CD4-positive, alpha-beta memory T cell (primary cell): Measurements from ENCODE around the gene SAAL1. TPM values are rescaled to one million over a fixed set of nuclear protein-coding genes. Genes with fewer than 3 reads are reported as not detected.

ENCODE experiments used
- CTCF ChIA-PET: fragments of 350-600 bp; sonication (Branson Sonifier 250); formaldehyde crosslinking; loops from one replicate; lab custom pipeline; 2021; ENCODE audit warnings: inconsistent platforms; ENCODE audit not compliant: partially characterized antibody; lab: Charles Lee
- POLR2A ChIA-PET: fragments of 350-600 bp; sonication (Branson Sonifier 250); formaldehyde crosslinking; loops from one replicate; lab custom pipeline; 2021; ENCODE audit not compliant: partially characterized antibody; lab: Charles Lee
- DNase-seq, 5 donors: peaks; one replicate each; pipeline versions ENCODE4 v3.0.0 to v3.0.0-alpha.2; 2020 to 2022; ENCODE audit warnings: mixed read lengths in 1 of 5
- H3K27ac ChIP-seq: one replicate; pipeline ENCODE4 v1.7.0; 2013; ENCODE audit warnings: low read depth, low read length
- H3K27me3 ChIP-seq: 2 replicates; pipeline ENCODE4 v1.7.0; 2013; ENCODE audit warnings: mild to moderate bottlenecking, low read length, moderate library complexity; ENCODE audit not compliant: insufficient read depth
- H3K36me3 ChIP-seq: 2 replicates; pipeline ENCODE4 v1.7.0; 2013; ENCODE audit warnings: mild to moderate bottlenecking, low read length, moderate library complexity; ENCODE audit not compliant: insufficient read depth
- H3K4me1 ChIP-seq: 2 replicates; pipeline ENCODE4 v1.7.0; 2013; ENCODE audit warnings: mild to moderate bottlenecking, low read length, moderate library complexity; ENCODE audit not compliant: insufficient read depth
- H3K4me3 ChIP-seq, 2 donors: one replicate each; pipeline ENCODE4 v1.7.0; 2013; ENCODE audit warnings: low read length in 2 of 2, mild to moderate bottlenecking in 1 of 2
- H3K9me3 ChIP-seq, 2 donors: one replicate each; pipeline ENCODE4 v1.7.0; 2013; ENCODE audit warnings: low read length in 2 of 2, control low read depth in 1 of 2; ENCODE audit not compliant: control insufficient read depth in 1 of 2
- H3K27ac Mint-ChIP-seq, 7 donors: one replicate each; pipeline ENCODE4 v1.8.0; 2020 to 2021; ENCODE audit warnings: mixed read lengths in 7 of 7, mild to moderate bottlenecking in 6 of 7, inconsistent platforms in 3 of 7, moderate library complexity in 3 of 7
- H3K27me3 Mint-ChIP-seq, 2 donors: one replicate each; pipeline ENCODE4 v1.8.0; 2020 to 2021; ENCODE audit warnings: mixed read lengths in 2 of 2
- H3K36me3 Mint-ChIP-seq, 2 donors: one replicate each; pipeline ENCODE4 v1.8.0; 2020 to 2021; ENCODE audit warnings: mixed read lengths in 2 of 2, inconsistent platforms in 1 of 2, mild to moderate bottlenecking in 1 of 2
- H3K4me1 Mint-ChIP-seq, 4 donors: one replicate each; pipeline ENCODE4 v1.8.0; 2020 to 2021; ENCODE audit warnings: mixed read lengths in 4 of 4, mild to moderate bottlenecking in 1 of 4
- H3K4me3 Mint-ChIP-seq, 8 donors: one replicate each; pipeline ENCODE4 v1.8.0; 2020 to 2021; ENCODE audit warnings: mixed read lengths in 8 of 8, mild to moderate bottlenecking in 7 of 8, moderate library complexity in 6 of 8, inconsistent platforms in 3 of 8
- H3K9me3 Mint-ChIP-seq, 8 donors: one replicate each; pipeline ENCODE4 v1.8.0; 2020 to 2021; ENCODE audit warnings: mixed read lengths in 8 of 8, mild to moderate bottlenecking in 5 of 8, inconsistent platforms in 3 of 8, moderate library complexity in 1 of 8
- intact Hi-C: fragments of 100-400 bp; cut with micrococcal nuclease; formaldehyde crosslinking; loops from one replicate; pipeline ENCODE4 v1.15.1; 2023
- polyA plus RNA-seq, 2 donors: library from polyadenylated mRNA; unstranded; fragments of 300-500 nt; fragmentation: Illumina TruSeq; gene quantifications; one replicate each; pipeline ENCODE4 v1.2.3, GENCODE V29; 2021
- total RNA-seq, 2 experiments: library from RNA; stranded (reverse); gene quantifications; one replicate each; pipeline ENCODE4 v1.2.3, GENCODE V29; 2021

Gene SAAL1
- total and polyA plus RNA-seq, 4 experiments from 2014 or later: 12.5 to 21.2 (median 17.8) TPM

DNA sequence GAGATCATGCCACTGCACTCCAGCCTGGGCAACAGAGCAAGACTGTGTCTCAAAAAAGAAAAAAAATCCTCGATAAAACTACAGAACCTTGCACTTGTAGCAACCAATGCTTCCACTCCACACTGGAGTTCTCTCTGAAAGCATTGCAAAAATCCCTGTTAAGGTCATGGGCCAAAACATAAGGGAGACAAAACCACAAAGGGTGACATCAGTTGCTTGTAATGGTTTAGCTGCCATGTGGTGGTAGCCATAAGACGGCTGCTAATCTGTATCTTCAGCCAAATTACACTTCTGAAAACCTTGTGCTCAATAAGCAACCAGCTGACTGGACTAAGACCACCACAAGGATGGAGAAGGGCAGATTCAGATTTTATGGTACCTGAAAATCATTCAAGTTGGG lies 39.3 kb downstream of the SAAL1 start:
- intact Hi-C loops: no loop called here
- no peaks in the 10 kb centered on the region for H3K9me3 ChIP-seq
- H3K4me1 ChIP-seq: no peaks in the 10 kb centered on the region
- Mint-ChIP-seq H3K4me1 (no peaks in the 10 kb centered on the region), H3K4me3 (no peak overlapping the region), H3K27me3 (no peaks in the 10 kb centered on the region), H3K27ac (no peak overlapping the region), H3K36me3 (peaks cover 5 to 12% of the 10 kb centered on the region in 2 donors), H3K9me3 (no peaks in the 10 kb centered on the region)
- no peak overlapping the region for H3K27ac ChIP-seq
- ChIA-PET CTCF (interaction anchor here (0.5 kb wide), 1 partner anchor 10 kb away, joined by 3 read pairs; no protein-coding TSS in a partner anchor), POLR2A (no interaction called here)
- H3K36me3 ChIP-seq: no peaks in the 10 kb centered on the region
- H3K27me3 ChIP-seq: no peaks in the 10 kb centered on the region
- DNase-seq: no peak
- H3K4me3 ChIP-seq: no peak overlapping the region

GRCh38 chr11:18065572-18065971 lies 40.3 kb downstream of the SAAL1 start:
- Mint-ChIP-seq H3K4me1 (no peaks in the 10 kb centered on the region), H3K27ac (no peak overlapping the region), H3K4me3 (no peak overlapping the region), H3K36me3 (peaks cover 5 to 7% of the 10 kb centered on the region in 2 donors), H3K9me3 (no peaks in the 10 kb centered on the region), H3K27me3 (no peaks in the 10 kb centered on the region)
- no peaks in the 10 kb centered on the region for H3K27me3 ChIP-seq
- DNase-seq: no peak
- H3K27ac ChIP-seq: no peak overlapping the region
- no peaks in the 10 kb centered on the region for H3K9me3 ChIP-seq
- H3K36me3 ChIP-seq: no peaks in the 10 kb centered on the region
- no peaks in the 10 kb centered on the region for H3K4me1 ChIP-seq
- ChIA-PET CTCF (no interaction called here), POLR2A (no interaction called here)
- intact Hi-C loops: no loop called here
- H3K4me3 ChIP-seq: no peak overlapping the region

DNA sequence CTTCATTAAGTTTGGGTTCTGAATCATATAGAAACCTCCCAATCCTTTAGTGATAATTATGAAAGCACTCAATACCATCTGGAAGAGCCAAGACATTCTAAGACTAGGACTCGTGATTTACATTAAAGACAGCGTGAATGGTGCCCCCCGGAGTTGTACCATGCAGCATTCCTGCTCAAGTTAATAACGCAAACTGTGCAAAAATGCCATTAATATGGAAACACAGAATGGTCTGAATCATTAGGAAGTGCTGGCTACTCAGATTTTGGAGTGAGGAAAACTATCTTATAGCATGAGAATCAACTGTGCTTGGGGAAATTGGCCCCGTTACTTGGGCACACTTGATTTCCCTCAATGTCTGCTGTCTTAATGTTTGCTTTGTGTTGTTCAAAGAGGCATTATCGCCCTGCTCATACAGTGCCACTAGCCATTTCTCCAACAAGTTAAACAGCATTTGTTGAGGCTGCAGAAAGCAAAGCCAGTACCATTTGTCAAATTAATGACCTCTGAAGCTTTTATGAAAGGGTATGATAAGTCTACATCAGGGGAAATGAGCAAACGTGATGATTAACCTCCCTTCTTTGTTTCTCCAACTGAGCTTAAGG lies 41.3 kb downstream of the SAAL1 start:
- Mint-ChIP-seq H3K27ac (no peak overlapping the region), H3K27me3 (no peaks in the 10 kb centered on the region), H3K36me3 (peaks cover 1 to 6% of the 10 kb centered on the region in 2 donors), H3K9me3 (no peaks in the 10 kb centered on the region), H3K4me1 (no peaks in the 10 kb centered on the region), H3K4me3 (no peak overlapping the region)
- no peaks in the 10 kb centered on the region for H3K9me3 ChIP-seq
- no peaks in the 10 kb centered on the region for H3K4me1 ChIP-seq
- DNase-seq: no peak
- ChIA-PET CTCF (no interaction called here), POLR2A (no interaction called here)
- H3K36me3 ChIP-seq: no peaks in the 10 kb centered on the region
- intact Hi-C loops: no loop called here
- no peak overlapping the region for H3K27ac ChIP-seq
- no peak overlapping the region for H3K4me3 ChIP-seq
- H3K27me3 ChIP-seq: no peaks in the 10 kb centered on the region

DNA sequence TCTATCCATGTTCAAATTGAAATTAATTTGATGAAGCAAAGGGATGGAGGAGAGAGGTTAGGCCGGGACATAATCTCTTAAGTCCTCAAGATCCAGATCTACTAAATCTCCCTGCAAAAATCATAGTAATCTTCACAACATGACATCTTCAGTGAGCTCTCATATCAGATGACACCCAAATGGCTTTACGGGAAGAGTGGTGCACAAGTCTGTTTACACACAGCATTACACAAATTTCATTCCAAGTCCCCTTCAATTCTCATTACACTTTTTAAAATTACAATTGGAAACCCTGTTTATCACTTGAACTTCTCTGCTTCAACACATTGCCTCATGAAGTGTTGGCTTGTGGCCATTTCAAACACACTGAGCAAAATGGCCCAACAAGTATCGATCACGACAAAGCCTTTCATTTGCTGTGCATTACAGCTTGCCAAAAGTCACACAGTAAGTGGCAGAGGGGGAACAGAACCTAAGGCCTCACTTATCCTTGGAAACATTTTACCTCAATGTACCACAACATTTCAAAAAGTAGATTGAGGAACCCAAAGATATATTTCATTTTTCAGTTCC lies 41.9 kb downstream of the SAAL1 start:
- Histone ChIP-seq H3K27me3 (no peaks in the 10 kb centered on the region), H3K27ac (no peak overlapping the region), H3K4me3 (no peak overlapping the region), H3K9me3 (no peaks in the 10 kb centered on the region), H3K36me3 (no peaks in the 10 kb centered on the region), H3K4me1 (no peaks in the 10 kb centered on the region)
- ChIA-PET POLR2A (no interaction called here), CTCF (interaction anchor here (1.0 kb wide), 1 partner anchor 73 kb away, joined by 3 read pairs; no protein-coding TSS in a partner anchor)
- intact Hi-C loops: no loop called here
- no peaks in the 10 kb centered on the region for H3K4me1 Mint-ChIP-seq
- peaks cover 0 to 5% of the 10 kb centered on the region in 2 donors for H3K36me3 Mint-ChIP-seq
- no peaks in the 10 kb centered on the region for H3K9me3 Mint-ChIP-seq
- H3K27ac Mint-ChIP-seq: no peak overlapping the region
- no peak for DNase-seq
- H3K27me3 Mint-ChIP-seq: no peaks in the 10 kb centered on the region
- H3K4me3 Mint-ChIP-seq: no peak overlapping the region

- ChIA-PET POLR2A (no interaction called here), CTCF (interaction anchor here (1.0 kb wide), 1 partner anchor 72 kb away, joined by 3 read pairs; no protein-coding TSS in a partner anchor)
- no peaks in the 10 kb centered on the region for H3K27me3 Mint-ChIP-seq
- H3K36me3 Mint-ChIP-seq: peaks cover 0 to 1% of the 10 kb centered on the region in 2 donors
- Histone ChIP-seq H3K27me3 (no peaks in the 10 kb centered on the region), H3K27ac (no peak overlapping the region), H3K4me3 (no peak overlapping the region), H3K9me3 (no peaks in the 10 kb centered on the region), H3K4me1 (no peaks in the 10 kb centered on the region), H3K36me3 (no peaks in the 10 kb centered on the region)
- H3K4me3 Mint-ChIP-seq: no peak overlapping the region
- intact Hi-C loops: no loop called here
- H3K27ac Mint-ChIP-seq: no peak overlapping the region
- no peak for DNase-seq
- H3K9me3 Mint-ChIP-seq: no peaks in the 10 kb centered on the region
- no peaks in the 10 kb centered on the region for H3K4me1 Mint-ChIP-seq
Observed at GRCh38 chr11:18063125-18063524, 42.8 kb downstream of the SAAL1 start.

DNA sequence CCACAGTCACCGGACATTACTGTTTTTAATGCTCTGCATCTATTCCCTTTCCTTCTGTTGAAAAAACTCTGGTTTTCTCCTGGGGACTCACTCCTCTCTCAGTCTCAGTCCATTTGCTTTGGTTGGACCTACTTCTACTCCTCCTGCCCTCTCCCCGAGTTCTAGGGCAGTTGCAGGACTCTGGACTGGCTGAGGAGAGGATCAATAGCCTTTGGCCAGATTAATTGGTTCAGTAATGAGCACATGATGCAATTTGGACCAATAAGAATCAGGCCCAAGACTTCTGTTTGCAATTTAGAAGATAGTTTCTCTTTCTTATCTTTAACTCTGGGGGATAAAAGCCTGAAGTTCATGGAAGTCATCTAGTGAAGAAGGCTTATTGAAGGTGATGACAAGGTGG lies 44.5 kb downstream of the SAAL1 start:
- no peaks in the 10 kb centered on the region for H3K27me3 ChIP-seq
- no peaks in the 10 kb centered on the region for H3K4me1 ChIP-seq
- Mint-ChIP-seq H3K36me3 (no peaks in the 10 kb centered on the region), H3K4me3 (no peak overlapping the region), H3K27ac (no peak overlapping the region), H3K4me1 (no peaks in the 10 kb centered on the region), H3K27me3 (no peaks in the 10 kb centered on the region), H3K9me3 (no peaks in the 10 kb centered on the region)
- no peak overlapping the region for H3K4me3 ChIP-seq
- H3K36me3 ChIP-seq: no peaks in the 10 kb centered on the region
- H3K27ac ChIP-seq: no peak overlapping the region
- intact Hi-C loops: no loop called here
- no peak for DNase-seq
- H3K9me3 ChIP-seq: no peaks in the 10 kb centered on the region
- CTCF ChIA-PET: no interaction called here
- POLR2A ChIA-PET: no interaction called here

DNA sequence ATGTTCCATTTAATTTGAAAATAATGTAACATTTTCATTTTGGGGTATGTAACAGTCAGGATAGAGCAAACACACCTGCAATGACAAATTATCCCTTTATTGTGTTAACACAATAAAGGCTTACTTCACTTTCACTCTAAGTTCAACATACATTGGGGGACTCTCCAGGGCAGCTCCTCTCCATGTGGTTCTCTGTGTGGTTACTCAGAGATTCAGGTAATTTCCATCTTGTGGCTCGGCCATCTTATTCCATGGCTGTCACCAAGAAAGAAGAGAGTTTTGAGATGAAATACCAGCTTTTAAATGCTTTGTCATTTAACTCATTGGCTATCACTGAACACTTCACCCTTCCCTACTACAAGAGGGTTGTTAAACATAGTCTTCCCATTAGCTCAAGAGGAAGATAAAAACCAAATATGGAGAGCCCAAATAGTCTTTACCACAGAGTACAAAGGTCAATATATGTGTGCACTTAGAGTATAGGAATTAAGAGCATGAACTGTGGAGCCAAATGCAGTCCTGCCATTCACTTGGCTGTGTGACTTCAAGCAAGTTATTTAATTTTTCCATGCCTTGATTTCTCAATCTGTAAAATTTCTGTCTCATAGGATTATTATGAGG lies 49.2 kb downstream of the SAAL1 start:
- no peaks in the 10 kb centered on the region for H3K27me3 ChIP-seq
- H3K9me3 Mint-ChIP-seq: no peaks in the 10 kb centered on the region
- H3K36me3 ChIP-seq: no peaks in the 10 kb centered on the region
- no peaks in the 10 kb centered on the region for H3K4me1 Mint-ChIP-seq
- no peaks in the 10 kb centered on the region for H3K4me1 ChIP-seq
- DNase-seq: no peak
- ChIA-PET POLR2A (interaction anchor here (0.7 kb wide), 1 partner anchor 44 kb away, joined by 3 read pairs; the partner anchor contains the start of gene SERGEF), CTCF (no interaction called here)
- peaks cover 0 to 5% of the 10 kb centered on the region in 2 donors for H3K36me3 Mint-ChIP-seq
- H3K27ac ChIP-seq: no peak overlapping the region
- H3K4me3 ChIP-seq: no peak overlapping the region
- no peaks in the 10 kb centered on the region for H3K9me3 ChIP-seq
- no peaks in the 10 kb centered on the region for H3K27me3 Mint-ChIP-seq
- intact Hi-C loops: no loop called here
- H3K4me3 Mint-ChIP-seq: no peak overlapping the region
- H3K27ac Mint-ChIP-seq: no peak overlapping the region
